Osteocyte (in vitro differentiated cells): ENCODE results near the gene SUMF1. TPM values are rescaled to one million over a fixed set of nuclear protein-coding genes. Genes with fewer than 3 reads are reported as not detected.

Experiments
- DNase-seq: peaks from one replicate; pipeline ENCODE4 v3.0.0; 2021; ENCODE audit warnings: mixed read lengths; ENCODE audit not compliant: unreplicated experiment; ENCODE audit errors: extremely low spot score
- H3K27ac Mint-ChIP-seq: one replicate; pipeline ENCODE4 v1.8.0; 2021; ENCODE audit warnings: mild to moderate bottlenecking, mixed read lengths; ENCODE audit not compliant: unreplicated experiment
- H3K27me3 Mint-ChIP-seq: one replicate; pipeline ENCODE4 v1.8.0; 2021; ENCODE audit warnings: mixed read lengths; ENCODE audit not compliant: unreplicated experiment
- H3K36me3 Mint-ChIP-seq: one replicate; pipeline ENCODE4 v1.8.0; 2021; ENCODE audit warnings: mixed read lengths; ENCODE audit not compliant: unreplicated experiment
- H3K4me1 Mint-ChIP-seq: one replicate; pipeline ENCODE4 v1.8.0; 2021; ENCODE audit warnings: mixed read lengths; ENCODE audit not compliant: unreplicated experiment
- H3K4me3 Mint-ChIP-seq: one replicate; pipeline ENCODE4 v1.8.0; 2021; ENCODE audit warnings: mild to moderate bottlenecking, moderate library complexity, mixed read lengths; ENCODE audit not compliant: unreplicated experiment
- H3K9me3 Mint-ChIP-seq: one replicate; pipeline ENCODE4 v1.8.0; 2021; ENCODE audit warnings: mixed read lengths; ENCODE audit not compliant: unreplicated experiment
- total RNA-seq: library from RNA; stranded (reverse); gene quantifications from 2 replicates; pipeline ENCODE4 v1.2.1, GENCODE V29; 2021
- TF ChIP-seq, protein P1 (sequence below): fragments of 200-600 bp; sonication (generic); IDR thresholded peaks from 2 replicates; pipeline ENCODE4 v1.5.0; 2021; ENCODE audit warnings: antibody characterized with exemption, mild to moderate bottlenecking, moderate library complexity

Gene SUMF1
- total RNA-seq, 1 donor from 2014 or later = 44.1 TPM

DNA sequence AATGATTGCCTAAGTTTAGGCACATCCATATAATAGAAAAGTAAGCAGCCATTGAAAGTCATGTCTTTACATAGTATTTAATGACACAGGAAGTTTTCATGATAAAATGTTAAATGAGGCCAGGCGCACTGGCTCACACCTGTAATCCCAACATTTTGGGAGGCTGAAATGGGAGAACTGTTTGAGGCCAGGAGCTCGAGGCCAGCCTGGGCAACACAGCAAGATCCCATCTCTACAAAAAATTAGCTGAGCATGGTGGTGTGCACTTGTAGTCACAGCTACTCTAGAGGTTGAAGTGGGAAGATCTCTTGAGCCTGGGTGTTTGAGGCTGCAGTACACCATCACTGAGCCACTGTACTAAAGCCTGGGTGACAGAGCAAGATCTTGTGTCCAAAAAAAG, 104.5 kb downstream of the SUMF1 start:
- H3K36me3 Mint-ChIP-seq = peaks cover 7% of the 10 kb centered on the region
- no peaks in the 10 kb centered on the region for H3K4me1 Mint-ChIP-seq
- DNase-seq = no peak
- no peak overlapping the region for H3K27ac Mint-ChIP-seq
- no peak overlapping the region for H3K4me3 Mint-ChIP-seq
- TF ChIP-seq, protein P1, sequence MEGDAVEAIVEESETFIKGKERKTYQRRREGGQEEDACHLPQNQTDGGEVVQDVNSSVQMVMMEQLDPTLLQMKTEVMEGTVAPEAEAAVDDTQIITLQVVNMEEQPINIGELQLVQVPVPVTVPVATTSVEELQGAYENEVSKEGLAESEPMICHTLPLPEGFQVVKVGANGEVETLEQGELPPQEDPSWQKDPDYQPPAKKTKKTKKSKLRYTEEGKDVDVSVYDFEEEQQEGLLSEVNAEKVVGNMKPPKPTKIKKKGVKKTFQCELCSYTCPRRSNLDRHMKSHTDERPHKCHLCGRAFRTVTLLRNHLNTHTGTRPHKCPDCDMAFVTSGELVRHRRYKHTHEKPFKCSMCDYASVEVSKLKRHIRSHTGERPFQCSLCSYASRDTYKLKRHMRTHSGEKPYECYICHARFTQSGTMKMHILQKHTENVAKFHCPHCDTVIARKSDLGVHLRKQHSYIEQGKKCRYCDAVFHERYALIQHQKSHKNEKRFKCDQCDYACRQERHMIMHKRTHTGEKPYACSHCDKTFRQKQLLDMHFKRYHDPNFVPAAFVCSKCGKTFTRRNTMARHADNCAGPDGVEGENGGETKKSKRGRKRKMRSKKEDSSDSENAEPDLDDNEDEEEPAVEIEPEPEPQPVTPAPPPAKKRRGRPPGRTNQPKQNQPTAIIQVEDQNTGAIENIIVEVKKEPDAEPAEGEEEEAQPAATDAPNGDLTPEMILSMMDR = no peak
- H3K9me3 Mint-ChIP-seq = no peaks in the 10 kb centered on the region
- no peaks in the 10 kb centered on the region for H3K27me3 Mint-ChIP-seq

- H3K4me1 Mint-ChIP-seq = no peaks in the 10 kb centered on the region
- no peaks in the 10 kb centered on the region for H3K9me3 Mint-ChIP-seq
- no peak overlapping the region for H3K4me3 Mint-ChIP-seq
- H3K27me3 Mint-ChIP-seq = no peaks in the 10 kb centered on the region
- H3K27ac Mint-ChIP-seq = no peak overlapping the region
- H3K36me3 Mint-ChIP-seq = peaks cover 7% of the 10 kb centered on the region
- TF ChIP-seq, protein P1 = no peak
- DNase-seq = no peak
Measured at GRCh38 chr3:4360817-4361216, 106.3 kb downstream of the SUMF1 start.

- Mint-ChIP-seq H3K4me1 (no peaks in the 10 kb centered on the region), H3K9me3 (no peaks in the 10 kb centered on the region)
- DNase-seq = no peak
Measured at GRCh38 chr3:4359805-4360502, 107.1 kb downstream of the SUMF1 start.

GRCh38 chr3:4358273-4358672, 108.8 kb downstream of the SUMF1 start:
- H3K27me3 Mint-ChIP-seq = no peaks in the 10 kb centered on the region
- no peaks in the 10 kb centered on the region for H3K4me1 Mint-ChIP-seq
- no peak overlapping the region for H3K27ac Mint-ChIP-seq
- no peak for DNase-seq
- no peaks in the 10 kb centered on the region for H3K9me3 Mint-ChIP-seq
- TF ChIP-seq, protein P1 = no peak
- H3K36me3 Mint-ChIP-seq = peaks cover 7% of the 10 kb centered on the region
- H3K4me3 Mint-ChIP-seq = no peak overlapping the region

More at GRCh38 chr3:4359805-4360502, 107.1 kb downstream of the SUMF1 start:
- H3K27ac Mint-ChIP-seq = no peak overlapping the region
- H3K27me3 Mint-ChIP-seq = no peaks in the 10 kb centered on the region
- TF ChIP-seq, protein P1 = no peak
- no peak overlapping the region for H3K4me3 Mint-ChIP-seq
- H3K36me3 Mint-ChIP-seq = peaks cover 7% of the 10 kb centered on the region

GRCh38 chr3:4356546-4357410, 110.3 kb downstream of the SUMF1 start:
- TF ChIP-seq, protein P1 = no peak
- H3K27ac Mint-ChIP-seq = no peak overlapping the region

More at GRCh38 chr3:4356546-4357410, 110.3 kb downstream of the SUMF1 start:
- Mint-ChIP-seq H3K4me3 (no peak overlapping the region), H3K27me3 (no peaks in the 10 kb centered on the region), H3K4me1 (no peaks in the 10 kb centered on the region), H3K36me3 (peaks cover 7% of the 10 kb centered on the region), H3K9me3 (no peaks in the 10 kb centered on the region)
- no peak for DNase-seq
